Epithelial cell of esophagus (primary cell): ENCODE data around the gene GPR171.

ENCODE experiments used
- DNase-seq: peaks from one replicate; pipeline ENCODE4 v3.0.0; 2010; ENCODE audit warnings: low read depth
- H3K4me3 ChIP-seq: 2 replicates; pipeline ENCODE4 v1.5.1; 2011; ENCODE audit warnings: mild to moderate bottlenecking, low read length, control low read depth
- CTCF ChIP-seq: IDR thresholded peaks from 2 replicates; pipeline ENCODE4 v1.5.1; 2011; ENCODE audit warnings: low read depth, mild to moderate bottlenecking, low read length, control low read depth, inconsistent platforms; ENCODE audit not compliant: insufficient read depth; ENCODE audit errors: missing control alignments

Gene GPR171

GRCh38 chr3:151168269-151169094, 34.5 kb downstream of the GPR171 start:
- peak; percentile 95 for TF ChIP-seq CTCF
- no peak overlapping the region for H3K4me3 ChIP-seq
- DNase-seq, result peak; percentile 74

- no peak overlapping the region for H3K4me3 ChIP-seq
- TF ChIP-seq CTCF, result no peak
- peak; percentile 6 for DNase-seq
Measured at GRCh38 chr3:151166161-151166560, 36.9 kb downstream of the GPR171 start.

- no peak overlapping the region for H3K4me3 ChIP-seq
- no peak for DNase-seq
- no peak for TF ChIP-seq CTCF
Measured at GRCh38 chr3:151165226-151165625, 37.8 kb downstream of the GPR171 start.

GRCh38 chr3:151159806-151160205, 43.2 kb downstream of the GPR171 start:
- no peak overlapping the region for H3K4me3 ChIP-seq
- no peak for TF ChIP-seq CTCF
- no peak for DNase-seq

GRCh38 chr3:151156618-151157216, 46.3 kb downstream of the GPR171 start:
- peak; percentile 64 for TF ChIP-seq CTCF
- H3K4me3 ChIP-seq, result no peak overlapping the region
- DNase-seq, result peak; percentile 80

- H3K4me3 ChIP-seq, result no peak overlapping the region
- no peak for TF ChIP-seq CTCF
- no peak for DNase-seq
Measured at GRCh38 chr3:151155409-151156128, 47.4 kb downstream of the GPR171 start.
